WTC11 (cell line): ENCODE data around the gene RPL10A. TPM values are rescaled to one million over a fixed set of nuclear protein-coding genes. Genes with fewer than 3 reads are reported as not detected.
"Not testable (repeated sequence)": the region's sequence is repeated elsewhere in the genome, so short reads cannot be mapped to it uniquely, and the experiment has no call there.

ENCODE experiments used
- ATAC-seq: fragments of 200-7000 bp; cut with Tn5 transposase; 2 replicates; pipeline ENCODE4 v1.10.0; 2021; ENCODE audit warnings: mild to moderate bottlenecking, moderate library complexity
- CTCF ChIA-PET: fragments of 300-600 bp; sonication (Branson Sonifier 250); formaldehyde crosslinking; loops from one replicate; lab custom pipeline; 2021; ENCODE audit warnings: antibody characterized with exemption; lab: Charles Lee
- POLR2A ChIA-PET: fragments of 350-600 bp; sonication (Branson Sonifier 250); formaldehyde crosslinking; loops from one replicate; lab custom pipeline; 2021; ENCODE audit warnings: antibody characterized with exemption; lab: Charles Lee
- DNase-seq: peaks from one replicate; pipeline ENCODE4 v3.0.0; 2021; ENCODE audit warnings: low spot score
- H3K27ac Mint-ChIP-seq: 2 replicates; pipeline ENCODE4 v1.8.0; 2021; ENCODE audit warnings: mixed read lengths
- H3K27me3 Mint-ChIP-seq: 2 replicates; pipeline ENCODE4 v1.8.0; 2021; ENCODE audit warnings: low read depth, mild to moderate bottlenecking, moderate library complexity, mixed read lengths
- H3K36me3 Mint-ChIP-seq: 2 replicates; pipeline ENCODE4 v1.8.0; 2021; ENCODE audit warnings: mixed read lengths
- H3K4me1 Mint-ChIP-seq: 2 replicates; pipeline ENCODE4 v1.8.0; 2022; ENCODE audit warnings: mixed read lengths
- H3K4me3 Mint-ChIP-seq: 2 replicates; pipeline ENCODE4 v1.8.0; 2021; ENCODE audit warnings: mild to moderate bottlenecking, moderate library complexity, mixed read lengths
- H3K9me3 Mint-ChIP-seq: 2 replicates; pipeline ENCODE4 v1.8.0; 2021; ENCODE audit warnings: mixed read lengths
- CREM ChIP-seq: sonication (generic); formaldehyde crosslinking; IDR thresholded peaks from 2 replicates; pipeline ENCODE4 v1.8.1; 2022; ENCODE audit warnings: mild to moderate bottlenecking, missing genetic modification reagents, moderate library complexity
- ERG ChIP-seq: fragments of 250-450 bp; sonication (Bioruptor Pico); IDR thresholded peaks from 2 replicates; pipeline ENCODE4 v1.8.0; 2021; ENCODE audit warnings: mild to moderate bottlenecking
- ESRRA ChIP-seq: sonication (generic); formaldehyde crosslinking; IDR thresholded peaks from 2 replicates; pipeline ENCODE4 v1.8.1; 2022; ENCODE audit warnings: mild to moderate bottlenecking, missing genetic modification reagents, borderline replicate concordance
- FOXK1 ChIP-seq: sonication (generic); formaldehyde crosslinking; IDR thresholded peaks from 2 replicates; pipeline ENCODE4 v1.8.0; 2022; ENCODE audit warnings: mild to moderate bottlenecking, moderate library complexity, missing genetic modification reagents
- FOXP1 ChIP-seq: sonication (generic); formaldehyde crosslinking; IDR thresholded peaks from 2 replicates; pipeline ENCODE4 v1.8.0; 2022; ENCODE audit warnings: missing genetic modification reagents, mild to moderate bottlenecking, moderate library complexity, borderline replicate concordance
- HMGXB4 ChIP-seq: sonication (generic); formaldehyde crosslinking; IDR thresholded peaks from 2 replicates; pipeline ENCODE4 v1.8.1; 2023; ENCODE audit warnings: mild to moderate bottlenecking, moderate library complexity, missing genetic modification reagents
- NR3C1 ChIP-seq: sonication (generic); formaldehyde crosslinking; conservative IDR thresholded peaks from 2 replicates; pipeline ENCODE4 v1.8.1; 2023; ENCODE audit warnings: low read depth, mild to moderate bottlenecking, missing genetic modification reagents
- PRDM15 ChIP-seq: sonication (generic); formaldehyde crosslinking; IDR thresholded peaks from 2 replicates; pipeline ENCODE4 v1.8.0; 2022; ENCODE audit warnings: missing genetic modification reagents
- STAT6 ChIP-seq: sonication (generic); formaldehyde crosslinking; conservative IDR thresholded peaks from 2 replicates; pipeline ENCODE4 v1.8.1; 2023; ENCODE audit warnings: mild to moderate bottlenecking, low read depth, missing genetic modification reagents, moderate library complexity
- USF1 ChIP-seq: sonication (generic); formaldehyde crosslinking; IDR thresholded peaks from 2 replicates; pipeline ENCODE4 v1.8.0; 2022; ENCODE audit warnings: mild to moderate bottlenecking, missing genetic modification reagents
- ZNF121 ChIP-seq: sonication (generic); formaldehyde crosslinking; IDR thresholded peaks from 2 replicates; pipeline ENCODE4 v1.8.0; 2023; ENCODE audit warnings: missing genetic modification reagents
- total RNA-seq: library from RNA; stranded (reverse); gene quantifications from 3 replicates; pipeline ENCODE4 v1.2.3, GENCODE V29; 2021

RPL10A gene
- total RNA-seq, 1 experiment from 2014 or later, result 1,829 TPM

GRCh38 chr6:35432291-35432690, 35.9 kb upstream of the RPL10A start (continued):
- no peak for TF ChIP-seq PRDM15
- TF ChIP-seq CREM (CRISPR knock-in tag), result no peak
- TF ChIP-seq HMGXB4 (CRISPR knock-in tag), result no peak
- no peak for TF ChIP-seq NR3C1 (CRISPR knock-in tag)
- no peak for TF ChIP-seq STAT6 (CRISPR knock-in tag)
- TF ChIP-seq ESRRA (CRISPR knock-in tag), result no peak
- no peak for TF ChIP-seq FOXK1 (CRISPR knock-in tag)

GRCh38 chr6:35432702-35433101, 35.5 kb upstream of the RPL10A start:
- not testable (repeated sequence) for H3K4me3 Mint-ChIP-seq
- peak; percentile 31; the same call in 1 of the 2 replicates for TF ChIP-seq ZNF121 (CRISPR knock-in tag)

GRCh38 chr6:35435074-35435837, 32.9 kb upstream of the RPL10A start:
- ChIA-PET POLR2A (no interaction called here), CTCF (interaction anchor here (0.8 to 3.5 kb wide), 7 partner anchors 7 to 117 kb away, joined by 3 to 17 read pairs (median 5); partner anchors contain the start of gene PPARD)
- Mint-ChIP-seq H3K27ac (no peak overlapping the region; the same call in 1 of the 2 replicates), H3K4me1 (peaks cover 3% of the 10 kb centered on the region; the same call in 1 of the 2 replicates), H3K27me3 (no peaks in the 10 kb centered on the region), H3K9me3 (peaks cover 2% of the 10 kb centered on the region; the same call in 1 of the 2 replicates), H3K36me3 (no peaks in the 10 kb centered on the region), H3K4me3 (no peak overlapping the region)
- no peak for DNase-seq
- TF ChIP-seq USF1 (CRISPR knock-in tag) (no peak), ZNF121 (CRISPR knock-in tag) (no peak), ERG (CRISPR knock-in tag) (no peak), FOXP1 (no peak), HMGXB4 (CRISPR knock-in tag) (no peak)
- ATAC-seq, result no peak

More at GRCh38 chr6:35432702-35433101, 35.5 kb upstream of the RPL10A start:
- CTCF ChIA-PET, result interaction anchor here (0.8 kb wide), 1 partner anchor 17 kb away, joined by 4 read pairs; no protein-coding TSS in a partner anchor
- DNase-seq, POLR2A ChIA-PET, ATAC-seq, H3K27ac Mint-ChIP-seq, H3K27me3 Mint-ChIP-seq: not testable (repeated sequence)
- peaks cover 12% of the 10 kb centered on the region for H3K36me3 Mint-ChIP-seq
- H3K4me1 Mint-ChIP-seq, result peaks cover 11% of the 10 kb centered on the region
- peaks cover 20% of the 10 kb centered on the region for H3K9me3 Mint-ChIP-seq
